Hematopoietic multipotent progenitor cell treated with erythropoietin and hydrocortisone succinate and interleukin-3 and kit ligand, for 15 days (in vitro differentiated cells): ENCODE data around the gene GPC5.
"Not testable (repeated sequence)": the region's sequence is repeated elsewhere in the genome, so short reads cannot be mapped to it uniquely, and the experiment has no call there.

Source experiments
- DNase-seq: peaks from one replicate; pipeline ENCODE4 v3.0.0-alpha.2; 2015; ENCODE audit warnings: low spot score

Gene GPC5

GRCh38 chr13:92864584-92865284 lies 1466.3 kb downstream of the GPC5 start:
- DNase-seq: no peak

GRCh38 chr13:92873029-92873428 lies 1474.6 kb downstream of the GPC5 start:
- no peak for DNase-seq

- DNase-seq: no peak
Measured at GRCh38 chr13:92886535-92887077, 1488.2 kb downstream of the GPC5 start.

- DNase-seq: no peak
Measured at GRCh38 chr13:92894447-92894846, 1496.0 kb downstream of the GPC5 start.

GRCh38 chr13:92896842-92897241 lies 1498.4 kb downstream of the GPC5 start:
- DNase-seq: no peak

- DNase-seq: not testable (repeated sequence)
Measured at GRCh38 chr13:92898946-92899345, 1500.5 kb downstream of the GPC5 start.

- DNase-seq: no peak
Measured at GRCh38 chr13:92900446-92900845, 1502.0 kb downstream of the GPC5 start.

GRCh38 chr13:92901739-92902138 lies 1503.3 kb downstream of the GPC5 start:
- no peak for DNase-seq

- DNase-seq: no peak
Measured at GRCh38 chr13:92912629-92913028, 1514.2 kb downstream of the GPC5 start.

GRCh38 chr13:92913840-92914239 lies 1515.4 kb downstream of the GPC5 start:
- DNase-seq: no peak
